Measurements from ENCODE around the gene ZNF331. TPM values are rescaled to one million over a fixed set of nuclear protein-coding genes. Genes with fewer than 3 reads are reported as not detected.

ZNF331 gene
- total and polyA plus RNA-seq, 2 donors: 7.6 to 26.9 TPM

DNA sequence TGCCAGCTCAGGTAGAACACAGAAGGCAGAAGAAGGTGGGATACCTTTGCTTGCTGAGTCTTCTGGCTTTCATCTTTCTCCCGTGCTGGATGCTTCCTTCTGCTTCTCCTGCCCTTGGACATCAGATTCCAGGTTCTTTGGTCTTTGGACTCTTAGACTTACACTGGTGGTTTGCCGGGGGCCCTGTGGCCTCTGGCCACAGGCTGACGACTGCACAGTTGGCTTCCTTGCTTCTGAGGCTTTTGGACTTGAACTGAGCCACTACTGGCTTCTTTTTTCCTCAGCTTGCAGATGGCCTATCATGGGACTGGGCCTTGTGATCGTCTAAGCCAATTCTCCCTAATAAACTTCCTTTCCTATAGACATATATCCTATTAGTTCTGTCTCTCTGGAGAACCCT, 19.8 kb upstream of the ZNF331 start:
- whole genome bisulfite sequencing: 92% methylated on average over 4 of the region's 4 CpGs
- DNase-seq (ENCODE audit: low read depth in 6 of 9, low spot score in 9 of 9): no peak
- peaks cover 7 to 8% of the 10 kb centered on the region in 2 donors for H3K4me1 ChIP-seq (ENCODE audit: control insufficient read depth in 2 of 2, insufficient read depth in 2 of 2, low read length in 2 of 2)
- H3K9me3 ChIP-seq (ENCODE audit: control insufficient read depth in 2 of 2, insufficient read depth in 1 of 2, low read length in 1 of 2): peaks cover 0 to 12% of the 10 kb centered on the region in 2 donors
- no peaks in the 10 kb centered on the region for H3K36me3 ChIP-seq (ENCODE audit: control insufficient read depth in 2 of 2, insufficient read depth in 2 of 2, low read length in 1 of 2)
- no peak overlapping the region for H3K4me3 ChIP-seq (ENCODE audit: low read length in 2 of 2)
- H3K27me3 ChIP-seq (ENCODE audit: control insufficient read depth in 2 of 2, insufficient read depth in 1 of 2, low read length in 1 of 2): no peaks in the 10 kb centered on the region
- no peak overlapping the region for H3K27ac ChIP-seq (ENCODE audit: low read depth in 1 of 2, low read length in 1 of 2)

DNA sequence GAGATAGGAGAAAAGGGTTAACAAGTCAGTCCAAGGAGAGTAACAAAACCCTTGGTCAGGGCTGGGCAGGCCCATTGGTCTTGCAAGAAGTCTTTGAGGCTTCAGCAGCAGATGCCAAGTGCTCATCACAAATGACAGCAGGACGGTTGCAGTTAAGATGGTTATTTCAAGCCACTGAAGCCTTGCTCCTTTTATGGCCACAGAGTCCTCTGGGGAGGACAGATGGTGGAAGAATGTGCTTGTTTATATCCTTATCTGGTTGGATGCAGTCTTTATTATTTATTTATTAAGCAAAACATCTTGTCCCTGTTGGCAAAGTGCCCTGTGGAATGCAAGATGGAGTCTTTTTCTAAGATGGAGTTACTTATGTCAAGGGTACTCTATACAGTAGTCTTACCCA, 19.2 kb upstream of the ZNF331 start:
- Histone ChIP-seq H3K4me1 (ENCODE audit: control insufficient read depth in 2 of 2, insufficient read depth in 2 of 2, low read length in 2 of 2) (peaks cover 7 to 8% of the 10 kb centered on the region in 2 donors), H3K27ac (ENCODE audit: low read depth in 1 of 2, low read length in 1 of 2) (no peak overlapping the region), H3K4me3 (ENCODE audit: low read length in 2 of 2) (no peak overlapping the region), H3K36me3 (ENCODE audit: control insufficient read depth in 2 of 2, insufficient read depth in 2 of 2, low read length in 1 of 2) (no peaks in the 10 kb centered on the region), H3K9me3 (ENCODE audit: control insufficient read depth in 2 of 2, insufficient read depth in 1 of 2, low read length in 1 of 2) (peaks cover 0 to 12% of the 10 kb centered on the region in 2 donors), H3K27me3 (ENCODE audit: control insufficient read depth in 2 of 2, insufficient read depth in 1 of 2, low read length in 1 of 2) (no peaks in the 10 kb centered on the region)
- WGBS: 92% methylated on average over 1 of the region's 1 CpG
- DNase-seq (ENCODE audit: low read depth in 6 of 9, low spot score in 9 of 9): no peak

DNA sequence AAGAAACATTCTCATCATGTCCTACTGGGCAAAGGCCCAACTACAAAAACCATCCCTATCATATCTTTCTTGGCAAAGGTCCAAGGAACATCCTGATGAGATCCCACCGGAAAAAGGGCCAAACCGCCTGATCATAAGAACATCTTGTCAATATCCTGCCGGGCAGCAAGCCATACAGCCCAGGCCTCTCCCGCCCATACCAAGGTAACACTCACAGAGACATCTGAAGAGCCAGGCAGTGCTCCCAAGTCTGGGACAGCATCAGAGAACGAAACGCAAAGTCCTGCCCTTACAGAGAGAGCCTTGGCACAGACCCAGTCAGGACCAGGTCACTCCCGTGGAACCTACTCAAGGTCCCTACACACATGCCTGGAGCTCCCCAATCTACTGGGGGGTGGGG, 18.5 kb upstream of the ZNF331 start:
- no peak overlapping the region for H3K27ac ChIP-seq (ENCODE audit: low read depth in 1 of 2, low read length in 1 of 2)
- DNase-seq (ENCODE audit: low read depth in 6 of 9, low spot score in 9 of 9): no peak
- H3K4me1 ChIP-seq (ENCODE audit: control insufficient read depth in 2 of 2, insufficient read depth in 2 of 2, low read length in 2 of 2): peaks cover 7 to 8% of the 10 kb centered on the region in 2 donors
- no peak overlapping the region for H3K4me3 ChIP-seq (ENCODE audit: low read length in 2 of 2)
- H3K9me3 ChIP-seq (ENCODE audit: control insufficient read depth in 2 of 2, insufficient read depth in 1 of 2, low read length in 1 of 2): peaks cover 0 to 12% of the 10 kb centered on the region in 2 donors
- H3K36me3 ChIP-seq (ENCODE audit: control insufficient read depth in 2 of 2, insufficient read depth in 2 of 2, low read length in 1 of 2): no peaks in the 10 kb centered on the region
- no peaks in the 10 kb centered on the region for H3K27me3 ChIP-seq (ENCODE audit: control insufficient read depth in 2 of 2, insufficient read depth in 1 of 2, low read length in 1 of 2)
- 97% methylated on average over 7 of the region's 7 CpGs for WGBS

DNA sequence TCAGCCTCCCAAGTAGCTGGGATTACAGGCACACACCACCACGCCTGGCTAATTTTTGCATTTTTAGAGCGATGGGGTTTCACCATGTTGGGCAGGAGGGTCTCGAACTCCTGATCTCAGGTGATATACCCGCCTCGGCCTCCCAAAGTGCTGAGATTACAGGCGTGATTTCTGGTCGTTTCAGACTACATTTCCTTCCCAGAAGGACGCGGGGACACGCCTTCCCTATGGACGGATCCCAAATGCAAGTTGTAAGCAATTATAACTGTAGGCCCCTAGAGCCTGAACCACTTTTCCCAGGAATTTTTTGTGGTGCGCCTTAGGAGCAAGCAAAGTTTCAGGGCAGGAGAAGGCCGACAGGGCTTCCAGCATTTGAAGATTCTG, 17.8 kb upstream of the ZNF331 start:
- no peaks in the 10 kb centered on the region for H3K36me3 ChIP-seq (ENCODE audit: control insufficient read depth in 2 of 2, insufficient read depth in 2 of 2, low read length in 1 of 2)
- peaks cover 7 to 8% of the 10 kb centered on the region in 2 donors for H3K4me1 ChIP-seq (ENCODE audit: control insufficient read depth in 2 of 2, insufficient read depth in 2 of 2, low read length in 2 of 2)
- H3K27me3 ChIP-seq (ENCODE audit: control insufficient read depth in 2 of 2, insufficient read depth in 1 of 2, low read length in 1 of 2): no peaks in the 10 kb centered on the region
- DNase-seq (ENCODE audit: low read depth in 6 of 9, low spot score in 9 of 9): no peak
- peaks cover 0 to 12% of the 10 kb centered on the region in 2 donors for H3K9me3 ChIP-seq (ENCODE audit: control insufficient read depth in 2 of 2, insufficient read depth in 1 of 2, low read length in 1 of 2)
- H3K4me3 ChIP-seq (ENCODE audit: low read length in 2 of 2): peak overlapping the region; percentile 64 to 72
- 81% methylated on average over 13 of the region's 13 CpGs for WGBS
- peak overlapping the region; percentile 64 to 85 for H3K27ac ChIP-seq (ENCODE audit: low read depth in 1 of 2, low read length in 1 of 2)

DNA sequence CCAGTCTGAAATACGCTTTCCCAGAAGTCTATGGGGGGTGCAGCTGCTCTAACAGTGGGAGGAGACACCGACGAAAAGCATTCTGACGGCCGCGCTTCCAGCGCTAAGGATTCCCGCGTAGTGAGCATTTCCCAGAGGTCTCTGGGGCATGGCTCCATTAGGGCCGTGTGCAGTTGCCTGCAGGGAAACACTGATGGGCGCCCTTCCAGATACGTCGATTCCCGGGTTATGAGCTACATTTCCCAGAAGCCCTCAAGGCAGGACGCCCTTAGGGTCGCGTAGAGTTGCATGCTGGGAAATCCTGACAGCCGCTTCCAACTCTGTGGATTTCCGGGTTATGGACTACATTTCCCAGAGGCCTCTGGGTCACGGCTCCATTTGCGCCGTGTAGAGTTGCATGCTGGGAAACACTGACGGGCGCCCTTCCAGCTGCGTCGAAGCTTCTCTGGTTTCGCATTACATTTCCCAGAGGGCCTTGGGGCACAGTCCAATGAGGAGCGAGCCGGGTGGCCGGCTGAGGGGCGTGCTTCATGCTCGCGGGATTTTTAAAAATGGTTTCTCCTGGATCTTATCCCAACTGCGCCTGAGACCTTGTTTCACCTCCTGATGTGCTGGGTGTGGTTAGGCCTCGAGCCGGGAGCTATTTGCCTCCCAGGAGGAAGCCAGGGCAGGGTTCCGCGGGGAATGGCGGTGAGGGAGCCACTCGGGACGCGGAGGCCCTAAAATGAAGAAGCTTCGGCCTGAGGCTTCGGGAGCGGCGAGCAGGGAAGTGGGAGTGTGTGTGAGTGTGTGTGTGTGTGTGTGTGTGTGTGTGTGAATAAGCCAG, 17.2 kb upstream of the ZNF331 start:
- H3K36me3 ChIP-seq (ENCODE audit: control insufficient read depth in 2 of 2, insufficient read depth in 2 of 2, low read length in 1 of 2): no peaks in the 10 kb centered on the region
- peak overlapping the region; percentile 64 to 72 for H3K4me3 ChIP-seq (ENCODE audit: low read length in 2 of 2)
- 2% methylated on average over 46 of the region's 46 CpGs for WGBS
- DNase-seq (ENCODE audit: low read depth in 6 of 9, low spot score in 9 of 9): peak; percentile 94 to 99 (median 97)
- peak overlapping the region; percentile 67 to 85 for H3K27ac ChIP-seq (ENCODE audit: low read depth in 1 of 2, low read length in 1 of 2)
- H3K4me1 ChIP-seq (ENCODE audit: control insufficient read depth in 2 of 2, insufficient read depth in 2 of 2, low read length in 2 of 2): peaks cover 7 to 8% of the 10 kb centered on the region in 2 donors
- H3K27me3 ChIP-seq (ENCODE audit: control insufficient read depth in 2 of 2, insufficient read depth in 1 of 2, low read length in 1 of 2): no peaks in the 10 kb centered on the region
- peaks cover 0 to 12% of the 10 kb centered on the region in 2 donors for H3K9me3 ChIP-seq (ENCODE audit: control insufficient read depth in 2 of 2, insufficient read depth in 1 of 2, low read length in 1 of 2)

DNA sequence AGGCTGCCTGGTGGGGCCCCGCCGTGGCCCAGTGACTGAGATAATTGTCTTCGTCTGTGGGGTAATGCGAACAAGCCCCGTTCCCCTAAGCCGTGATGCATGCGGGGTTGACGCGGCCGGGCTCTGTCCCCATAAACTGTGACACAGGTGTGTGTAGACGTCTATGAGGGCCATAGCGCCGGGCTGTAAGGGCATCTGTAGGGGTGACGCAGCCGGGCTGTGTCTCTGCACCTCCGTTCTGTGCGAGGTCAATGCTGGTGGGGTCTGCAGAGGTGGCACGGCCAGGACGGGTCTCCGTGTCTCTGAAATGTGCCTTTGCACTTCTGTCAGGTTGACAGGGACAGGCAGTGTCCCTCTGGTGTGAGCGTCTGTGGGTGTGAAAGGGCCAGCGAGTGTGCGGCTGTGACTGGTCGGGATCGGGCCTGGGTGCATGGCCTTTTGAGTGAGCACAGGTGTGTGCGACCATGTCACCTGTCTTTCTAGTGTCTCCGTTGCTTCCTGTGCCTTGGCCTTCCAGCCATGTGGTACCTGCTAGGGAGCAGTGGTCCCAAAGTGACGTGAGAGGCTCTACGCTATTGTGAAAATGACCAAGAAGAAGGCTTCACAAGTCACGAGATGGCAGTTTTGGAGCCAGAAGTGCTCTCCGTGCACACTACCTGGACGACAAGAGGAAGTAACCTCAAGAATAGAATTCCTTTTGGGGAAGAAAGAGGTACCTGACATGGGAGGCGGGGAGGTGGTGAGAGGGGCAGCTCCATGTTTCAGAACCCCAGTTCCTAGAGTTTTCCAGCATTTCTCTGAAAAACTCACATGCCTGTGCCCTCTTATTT, 16.4 kb upstream of the ZNF331 start:
- Histone ChIP-seq H3K4me1 (ENCODE audit: control insufficient read depth in 2 of 2, insufficient read depth in 2 of 2, low read length in 2 of 2) (peaks cover 7 to 8% of the 10 kb centered on the region in 2 donors), H3K36me3 (ENCODE audit: control insufficient read depth in 2 of 2, insufficient read depth in 2 of 2, low read length in 1 of 2) (no peaks in the 10 kb centered on the region), H3K9me3 (ENCODE audit: control insufficient read depth in 2 of 2, insufficient read depth in 1 of 2, low read length in 1 of 2) (peaks cover 0 to 12% of the 10 kb centered on the region in 2 donors), H3K4me3 (ENCODE audit: low read length in 2 of 2) (peak overlapping the region; percentile 64 to 72), H3K27me3 (ENCODE audit: control insufficient read depth in 2 of 2, insufficient read depth in 1 of 2, low read length in 1 of 2) (no peaks in the 10 kb centered on the region), H3K27ac (ENCODE audit: low read depth in 1 of 2, low read length in 1 of 2) (peak overlapping the region in 1 of 2 donors; percentile 67)
- DNase-seq (ENCODE audit: low read depth in 6 of 9, low spot score in 9 of 9): no peak
- WGBS: 22% methylated on average over 33 of the region's 33 CpGs

DNA sequence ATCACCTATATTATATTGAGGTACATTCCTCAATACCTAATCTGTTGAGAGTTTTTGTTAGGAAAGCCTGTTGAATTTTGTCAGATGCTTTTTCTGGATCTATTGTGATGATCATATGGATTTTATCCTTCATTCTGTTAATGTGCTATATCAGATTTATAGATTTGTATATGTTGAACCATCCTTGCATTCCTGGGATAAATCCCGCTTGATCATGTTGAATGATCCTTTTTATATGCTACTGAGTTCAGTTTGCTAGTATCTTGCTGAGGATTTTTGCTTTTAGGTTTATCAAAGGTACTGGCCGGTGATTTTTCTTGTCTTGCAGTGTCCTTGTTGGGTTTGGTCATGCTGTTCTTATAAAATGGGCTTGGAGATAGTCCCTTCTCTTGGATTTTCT, 12.0 kb upstream of the ZNF331 start:
- Histone ChIP-seq H3K4me3 (ENCODE audit: low read length in 2 of 2) (no peak overlapping the region), H3K9me3 (ENCODE audit: control insufficient read depth in 2 of 2, insufficient read depth in 1 of 2, low read length in 1 of 2) (peaks cover 0 to 4% of the 10 kb centered on the region in 2 donors), H3K27me3 (ENCODE audit: control insufficient read depth in 2 of 2, insufficient read depth in 1 of 2, low read length in 1 of 2) (no peaks in the 10 kb centered on the region), H3K27ac (ENCODE audit: low read depth in 1 of 2, low read length in 1 of 2) (no peak overlapping the region), H3K36me3 (ENCODE audit: control insufficient read depth in 2 of 2, insufficient read depth in 2 of 2, low read length in 1 of 2) (no peaks in the 10 kb centered on the region), H3K4me1 (ENCODE audit: control insufficient read depth in 2 of 2, insufficient read depth in 2 of 2, low read length in 2 of 2) (peaks cover 7 to 8% of the 10 kb centered on the region in 2 donors)
- 95% methylated on average over 2 of the region's 2 CpGs for WGBS
- no peak for DNase-seq (ENCODE audit: low read depth in 6 of 9, low spot score in 9 of 9)

DNA sequence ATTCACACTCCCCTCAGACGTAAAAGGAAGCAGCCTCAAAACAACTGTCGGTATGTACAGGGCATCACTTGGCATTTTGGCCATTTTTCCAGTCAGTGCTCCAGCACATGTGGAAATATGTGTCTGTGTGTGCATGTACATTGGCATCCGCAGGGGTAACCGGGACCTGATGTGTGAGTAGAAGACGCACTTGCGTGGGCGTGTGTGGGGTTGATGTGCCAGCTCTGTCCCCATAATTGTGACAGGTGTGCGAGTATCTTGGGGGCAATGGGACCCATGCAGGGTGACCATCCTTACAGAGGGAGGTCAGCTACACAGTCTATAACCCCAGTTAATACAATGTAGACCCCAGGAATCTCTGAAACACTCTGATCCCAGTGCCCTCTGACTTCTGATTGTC, 7.3 kb upstream of the ZNF331 start:
- no peak overlapping the region for H3K27ac ChIP-seq (ENCODE audit: low read depth in 1 of 2, low read length in 1 of 2)

DNA sequence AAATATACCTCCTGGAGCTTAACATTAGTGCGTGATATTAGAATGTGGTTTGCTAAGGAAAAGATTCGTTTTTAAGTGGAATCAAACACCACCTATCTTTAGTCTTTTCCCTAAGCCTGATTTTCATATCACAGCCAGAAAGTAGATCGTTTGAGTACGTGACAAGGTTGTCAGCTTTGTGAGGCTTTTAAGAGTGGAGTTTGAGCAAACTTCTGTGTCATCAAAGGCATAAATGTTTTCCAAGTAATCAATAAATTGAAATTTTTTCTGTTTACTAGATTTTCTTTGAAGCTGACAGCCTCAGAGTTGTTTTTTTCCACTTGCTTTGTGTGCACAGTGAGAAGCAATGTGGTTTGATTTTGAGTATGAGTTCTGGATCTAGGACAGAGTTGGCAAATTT, 6.5 kb upstream of the ZNF331 start:
- Histone ChIP-seq H3K4me1 (ENCODE audit: control insufficient read depth in 2 of 2, insufficient read depth in 2 of 2, low read length in 2 of 2) (no peaks in the 10 kb centered on the region), H3K27ac (ENCODE audit: low read depth in 1 of 2, low read length in 1 of 2) (no peak overlapping the region), H3K27me3 (ENCODE audit: control insufficient read depth in 2 of 2, insufficient read depth in 1 of 2, low read length in 1 of 2) (no peaks in the 10 kb centered on the region), H3K9me3 (ENCODE audit: control insufficient read depth in 2 of 2, insufficient read depth in 1 of 2, low read length in 1 of 2) (no peaks in the 10 kb centered on the region), H3K4me3 (ENCODE audit: low read length in 2 of 2) (no peak overlapping the region), H3K36me3 (ENCODE audit: control insufficient read depth in 2 of 2, insufficient read depth in 2 of 2, low read length in 1 of 2) (no peaks in the 10 kb centered on the region)
- WGBS: 97% methylated on average over 4 of the region's 4 CpGs
- no peak for DNase-seq (ENCODE audit: low read depth in 6 of 9, low spot score in 9 of 9)

More for the DNA sequence above, 7.3 kb upstream of the ZNF331 start:
- Histone ChIP-seq H3K36me3 (ENCODE audit: control insufficient read depth in 2 of 2, insufficient read depth in 2 of 2, low read length in 1 of 2) (no peaks in the 10 kb centered on the region), H3K27me3 (ENCODE audit: control insufficient read depth in 2 of 2, insufficient read depth in 1 of 2, low read length in 1 of 2) (no peaks in the 10 kb centered on the region), H3K4me3 (ENCODE audit: low read length in 2 of 2) (no peak overlapping the region), H3K4me1 (ENCODE audit: control insufficient read depth in 2 of 2, insufficient read depth in 2 of 2, low read length in 2 of 2) (no peaks in the 10 kb centered on the region), H3K9me3 (ENCODE audit: control insufficient read depth in 2 of 2, insufficient read depth in 1 of 2, low read length in 1 of 2) (no peaks in the 10 kb centered on the region)
- 90% methylated on average over 8 of the region's 8 CpGs for WGBS
- DNase-seq (ENCODE audit: low read depth in 6 of 9, low spot score in 9 of 9): no peak

Data from thymus (tissue), 11 donors.